Upper lobe of right lung (tissue), 1 donor: ENCODE data around the gene WDR36. TPM values are rescaled to one million over a fixed set of nuclear protein-coding genes. Genes with fewer than 3 reads are reported as not detected.

ENCODE experiments used
- ATAC-seq: fragments of 200-7000 bp; cut with Tn5 transposase; one replicate; pipeline ENCODE4 v1.9.1; 2020; ENCODE audit warnings: mild to moderate bottlenecking, moderate library complexity
- DNase-seq: peaks from one replicate; pipeline ENCODE4 v3.0.0-alpha.2; 2020
- H3K27ac ChIP-seq: fragments of 200-600 bp; one replicate; pipeline ENCODE4 v1.8.0; 2022
- H3K27me3 ChIP-seq: fragments of 200-600 bp; one replicate; pipeline ENCODE4 v1.8.0; 2022; ENCODE audit warnings: mild to moderate bottlenecking
- H3K36me3 ChIP-seq: fragments of 200-600 bp; one replicate; pipeline ENCODE4 v1.8.0; 2022
- H3K4me1 ChIP-seq: fragments of 200-600 bp; one replicate; pipeline ENCODE4 v1.8.0; 2022
- H3K4me3 ChIP-seq: fragments of 200-600 bp; one replicate; pipeline ENCODE4 v1.8.0; 2022; ENCODE audit warnings: mild to moderate bottlenecking
- H3K9me3 ChIP-seq: fragments of 200-600 bp; one replicate; pipeline ENCODE4 v1.8.0; 2022
- CTCF ChIP-seq: fragments of 200-600 bp; IDR thresholded peaks from one replicate; pipeline ENCODE4 v1.8.0; 2022; ENCODE audit warnings: antibody characterized with exemption
- intact Hi-C: fragments of 100-400 bp; cut with DNase I; formaldehyde crosslinking; loops from one replicate; pipeline ENCODE4 v1.11.0; 2022
- total RNA-seq: library from RNA; stranded (reverse); fragmentation: NEBNext Ultra II Directional; extraction: Animal tissue kit (Norgen Biotek cat#: 25700); gene quantifications from one replicate; pipeline ENCODE4 v1.2.1, GENCODE V29; 2021
- donor health status: DM: no; HTN: yes; CAD: no; lungs with severe emphysema.

Gene WDR36
- total RNA-seq, 1 donor from 2014 or later: 25.0 TPM

GRCh38 chr5:111106320-111106948 is 14.3 kb downstream of the WDR36 start:
- Histone ChIP-seq H3K9me3 (no peaks in the 10 kb centered on the region), H3K27ac (no peak overlapping the region), H3K27me3 (no peaks in the 10 kb centered on the region), H3K36me3 (peaks cover 99% of the 10 kb centered on the region), H3K4me3 (no peak overlapping the region), H3K4me1 (no peaks in the 10 kb centered on the region)
- ATAC-seq (no peak), DNase-seq (no peak)
- intact Hi-C loops: no loop called here
- no peak for TF ChIP-seq CTCF

DNA sequence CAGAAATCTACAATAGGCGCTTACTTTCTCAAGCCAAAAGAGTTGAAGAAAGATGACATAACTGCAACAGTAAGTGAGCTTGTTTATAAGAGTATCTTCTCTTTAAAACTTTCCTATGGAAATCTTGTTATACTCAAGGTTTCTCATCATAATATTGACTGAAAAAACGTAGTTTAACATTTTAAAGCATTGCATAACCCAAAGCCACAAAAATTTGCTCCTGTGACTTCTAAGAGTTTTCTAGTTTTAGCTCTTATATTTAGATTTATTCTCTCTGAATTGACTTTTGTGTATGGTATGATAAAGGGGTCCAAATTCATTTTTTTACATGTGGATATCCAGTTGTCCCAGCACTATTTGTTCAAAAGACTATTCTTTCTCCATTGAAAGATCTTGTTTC is 15.2 kb downstream of the WDR36 start:
- intact Hi-C loops: no loop called here
- no peak for TF ChIP-seq CTCF
- Histone ChIP-seq H3K4me3 (no peak overlapping the region), H3K4me1 (no peaks in the 10 kb centered on the region), H3K9me3 (no peaks in the 10 kb centered on the region), H3K36me3 (peaks cover 99% of the 10 kb centered on the region), H3K27ac (no peak overlapping the region), H3K27me3 (no peaks in the 10 kb centered on the region)
- ATAC-seq: no peak
- no peak for DNase-seq

DNA sequence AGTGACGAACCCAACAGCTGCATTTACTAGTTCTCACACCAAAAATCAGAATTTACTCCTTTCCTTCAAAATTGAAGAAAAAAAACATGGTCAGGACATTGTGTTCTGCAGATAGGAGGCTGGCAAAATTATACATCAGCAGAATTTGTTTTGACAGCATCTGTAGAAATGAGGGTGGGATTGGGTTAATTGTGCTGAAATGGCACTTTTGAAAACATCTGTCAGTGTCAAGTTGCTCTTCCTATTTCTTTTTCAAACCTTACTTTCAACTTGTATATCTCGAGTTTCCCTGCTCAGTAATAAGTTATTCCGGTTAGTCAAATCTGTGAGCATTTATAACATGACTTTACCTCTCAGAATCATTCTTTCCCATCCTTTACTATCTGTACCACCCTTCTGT is 19.8 kb downstream of the WDR36 start:
- peaks cover 7% of the 10 kb centered on the region for H3K4me1 ChIP-seq
- no peak for ATAC-seq
- H3K9me3 ChIP-seq: no peaks in the 10 kb centered on the region
- TF ChIP-seq CTCF: no peak
- H3K27ac ChIP-seq: no peak overlapping the region
- no peaks in the 10 kb centered on the region for H3K27me3 ChIP-seq
- DNase-seq: no peak
- H3K4me3 ChIP-seq: no peak overlapping the region
- intact Hi-C loops: no loop called here
- peaks cover 80% of the 10 kb centered on the region for H3K36me3 ChIP-seq

GRCh38 chr5:111113678-111114077 is 21.5 kb downstream of the WDR36 start:
- Histone ChIP-seq H3K27ac (no peak overlapping the region), H3K9me3 (no peaks in the 10 kb centered on the region), H3K4me3 (no peak overlapping the region), H3K4me1 (peaks cover 7% of the 10 kb centered on the region), H3K27me3 (no peaks in the 10 kb centered on the region), H3K36me3 (peaks cover 70% of the 10 kb centered on the region)
- DNase-seq (no peak), ATAC-seq (no peak)
- intact Hi-C loops: no loop called here
- no peak for TF ChIP-seq CTCF

GRCh38 chr5:111115229-111115628 is 23.1 kb downstream of the WDR36 start:
- intact Hi-C loops: no loop called here
- Histone ChIP-seq H3K36me3 (peaks cover 70% of the 10 kb centered on the region), H3K9me3 (no peaks in the 10 kb centered on the region), H3K27me3 (no peaks in the 10 kb centered on the region), H3K4me3 (no peak overlapping the region), H3K27ac (no peak overlapping the region), H3K4me1 (peaks cover 7% of the 10 kb centered on the region)
- ATAC-seq (no peak), DNase-seq (no peak)
- TF ChIP-seq CTCF: no peak

DNA sequence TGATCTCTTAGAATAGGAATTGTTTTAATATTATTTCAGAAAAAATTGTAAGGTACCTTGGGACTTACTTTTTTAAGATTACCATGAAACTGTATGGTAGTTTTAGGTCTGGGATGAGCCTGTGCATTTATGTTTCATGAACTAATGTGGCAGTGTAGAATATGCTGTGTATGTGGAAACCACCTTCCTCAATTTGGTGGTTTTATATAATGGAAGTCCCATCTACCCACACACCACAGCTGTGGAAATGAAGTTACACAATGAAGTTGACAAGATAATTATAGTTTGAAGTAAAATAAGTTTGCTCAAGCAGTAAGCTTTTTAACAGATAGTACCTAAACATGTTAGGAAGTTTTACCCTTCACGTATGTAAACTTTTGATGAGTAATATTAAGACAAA is 24.4 kb downstream of the WDR36 start:
- intact Hi-C loops: no loop called here
- DNase-seq: no peak
- peaks cover 70% of the 10 kb centered on the region for H3K36me3 ChIP-seq
- no peak for TF ChIP-seq CTCF
- no peaks in the 10 kb centered on the region for H3K27me3 ChIP-seq
- H3K4me3 ChIP-seq: no peak overlapping the region
- no peaks in the 10 kb centered on the region for H3K9me3 ChIP-seq
- H3K4me1 ChIP-seq: peaks cover 7% of the 10 kb centered on the region
- no peak overlapping the region for H3K27ac ChIP-seq
- peak; percentile 84 for ATAC-seq
